SU-DHL-6 (cell line): Measurements from ENCODE around the gene SEC31A.
A peak's percentile ranks its signal among the peaks of the same experiment; 100 is the strongest.

Experiments used
- H2AFZ ChIP-seq: fragments of 200-600 bp; sonication (generic); 2 replicates; pipeline ENCODE4 v1.6.1; 2014; ENCODE audit warnings: low read depth, mild to moderate bottlenecking, moderate library complexity, mixed read lengths, antibody characterized with exemption, low read length; ENCODE audit not compliant: severe bottlenecking
- H3F3A ChIP-seq: fragments of 200-600 bp; shearing (Covaris generic); 2 replicates; pipeline ENCODE4 v1.6.0; 2016; ENCODE audit warnings: antibody characterized with exemption, mild to moderate bottlenecking; ENCODE audit not compliant: insufficient read depth
- H3K27ac ChIP-seq: fragments of 200-600 bp; sonication (generic); 2 replicates; pipeline ENCODE4 v1.5.1; 2016; ENCODE audit warnings: low read depth, mild to moderate bottlenecking, low read length, moderate library complexity, mixed read lengths
- H3K27me3 ChIP-seq: fragments of 200-600 bp; sonication (generic), shearing (Covaris generic); 2 replicates; pipeline ENCODE4 v1.6.0; 2014; ENCODE audit warnings: mild to moderate bottlenecking, low read length
- H3K36me3 ChIP-seq: fragments of 200-600 bp; sonication (generic); 2 replicates; pipeline ENCODE4 v1.6.1; 2014; ENCODE audit warnings: mild to moderate bottlenecking, low read length, mixed read lengths
- H3K4me2 ChIP-seq: fragments of 300-600, 200-600 bp; shearing (Covaris generic), sonication (generic); 2 replicates; pipeline ENCODE4 v1.6.0; 2014; ENCODE audit warnings: low read length, low read depth, mild to moderate bottlenecking; ENCODE audit not compliant: poor library complexity, severe bottlenecking
- H3K4me3 ChIP-seq: fragments of 200-600 bp; sonication (generic); 2 replicates; pipeline ENCODE4 v1.5.1; 2014; ENCODE audit warnings: antibody characterized with exemption, low read length, mild to moderate bottlenecking, mixed read lengths; ENCODE audit not compliant: insufficient read depth, poor library complexity, severe bottlenecking
- H3K79me2 ChIP-seq: fragments of 200-600 bp; sonication (generic); 2 replicates; pipeline ENCODE4 v1.6.1; 2014; ENCODE audit warnings: mild to moderate bottlenecking, low read length, moderate library complexity; ENCODE audit not compliant: insufficient read depth
- H3K9ac ChIP-seq: fragments of 200-600 bp; sonication (generic); 2 replicates; pipeline ENCODE4 v1.7.0; 2014; ENCODE audit warnings: mild to moderate bottlenecking, low read length
- H3K9me2 ChIP-seq: fragments of 200-600 bp; sonication (generic); replicated peaks from 2 replicates; pipeline ENCODE4 v1.6.1; 2014; ENCODE audit warnings: low read length; ENCODE audit not compliant: insufficient read depth
- H3K9me3 ChIP-seq: fragments of 200-600 bp; sonication (generic); 2 replicates; pipeline ENCODE4 v1.6.1; 2014; ENCODE audit warnings: low read length, mixed read lengths; ENCODE audit not compliant: insufficient read depth
- H4K20me1 ChIP-seq: fragments of 200-600 bp; sonication (generic); 2 replicates; pipeline ENCODE4 v1.6.1; 2014; ENCODE audit warnings: low read depth, mild to moderate bottlenecking, antibody characterized with exemption, low read length, moderate library complexity, mixed read lengths
- CTCF ChIP-seq: fragments of 200-600 bp; sonication (generic); IDR thresholded peaks from one replicate; pipeline ENCODE4 v1.5.1; 2017; ENCODE audit warnings: antibody characterized with exemption, mild to moderate bottlenecking, low read length, moderate library complexity; ENCODE audit not compliant: insufficient read depth, poor library complexity, severe bottlenecking
- EZH2phosphoT487 ChIP-seq: fragments of 200-600 bp; sonication (generic), shearing (Covaris generic); conservative IDR thresholded peaks from 2 replicates; pipeline ENCODE4 v1.6.1; 2018; ENCODE audit warnings: mild to moderate bottlenecking, antibody characterized with exemption, low read length, moderate library complexity, mixed read lengths

The SEC31A gene

GRCh38 chr4:82906469-82906868 is 15.5 kb upstream of the SEC31A start:
- peak overlapping the region; percentile 13; the same call in 1 of the 2 replicates for H3K9ac ChIP-seq
- H3K4me2 ChIP-seq = peak overlapping the region; percentile 56
- H4K20me1 ChIP-seq = no peaks in the 10 kb centered on the region
- H3K9me2 ChIP-seq = no peaks in the 10 kb centered on the region
- no peaks in the 10 kb centered on the region for H3K9me3 ChIP-seq
- peak overlapping the region; percentile 10 for H3K4me3 ChIP-seq
- peak overlapping the region; percentile 50 for H3K27ac ChIP-seq
- H3K27me3 ChIP-seq = no peaks in the 10 kb centered on the region
- H2AFZ ChIP-seq = no peak overlapping the region
- peaks cover 17% of the 10 kb centered on the region; the same call in 1 of the 2 replicates for H3F3A ChIP-seq
- H3K79me2 ChIP-seq = peaks cover 9% of the 10 kb centered on the region
- no peaks in the 10 kb centered on the region; the same call in 1 of the 2 replicates for H3K36me3 ChIP-seq
- TF ChIP-seq EZH2phosphoT487 (no peak), CTCF (no peak)

GRCh38 chr4:82905205-82905604 is 14.3 kb upstream of the SEC31A start:
- peak overlapping the region; percentile 56 for H3K4me2 ChIP-seq
- peaks cover 24% of the 10 kb centered on the region for H3F3A ChIP-seq
- H3K36me3 ChIP-seq = no peaks in the 10 kb centered on the region; the same call in 1 of the 2 replicates
- H3K27ac ChIP-seq = no peak overlapping the region
- H3K79me2 ChIP-seq = peaks cover 16% of the 10 kb centered on the region
- no peak overlapping the region for H3K4me3 ChIP-seq
- no peak overlapping the region for H2AFZ ChIP-seq
- H4K20me1 ChIP-seq = no peaks in the 10 kb centered on the region
- H3K27me3 ChIP-seq = no peaks in the 10 kb centered on the region
- no peaks in the 10 kb centered on the region for H3K9me3 ChIP-seq
- H3K9me2 ChIP-seq = no peaks in the 10 kb centered on the region
- TF ChIP-seq CTCF (no peak), EZH2phosphoT487 (no peak)
- no peak overlapping the region for H3K9ac ChIP-seq

GRCh38 chr4:82903737-82904136 is 12.8 kb upstream of the SEC31A start:
- H3K9me2 ChIP-seq = no peaks in the 10 kb centered on the region
- peaks cover 29% of the 10 kb centered on the region for H3F3A ChIP-seq
- H3K36me3 ChIP-seq = no peaks in the 10 kb centered on the region; the same call in 1 of the 2 replicates
- H3K9me3 ChIP-seq = no peaks in the 10 kb centered on the region
- no peak for TF ChIP-seq EZH2phosphoT487
- no peak for TF ChIP-seq CTCF
- H3K79me2 ChIP-seq = peaks cover 30% of the 10 kb centered on the region
- H3K9ac ChIP-seq = no peak overlapping the region
- H3K27me3 ChIP-seq = no peaks in the 10 kb centered on the region
- H3K4me2 ChIP-seq = no peak overlapping the region
- no peak overlapping the region for H3K4me3 ChIP-seq
- no peaks in the 10 kb centered on the region for H4K20me1 ChIP-seq
- H3K27ac ChIP-seq = no peak overlapping the region
- H2AFZ ChIP-seq = no peak overlapping the region
